Neural progenitor cell (in vitro differentiated cells): Measurements from ENCODE around the gene KAT7.

Experiments used
- CTCF ChIP-seq: fragments of 200-600 bp; sonication (generic); IDR thresholded peaks from 2 replicates; pipeline ENCODE4 v1.5.1; 2017; ENCODE audit warnings: antibody characterized with exemption, mild to moderate bottlenecking
- EZH2 ChIP-seq: fragments of 200-600 bp; sonication (generic); IDR thresholded peaks from 2 replicates; pipeline ENCODE4 v1.6.1; 2017; ENCODE audit warnings: antibody characterized with exemption, mild to moderate bottlenecking, moderate library complexity

DNA sequence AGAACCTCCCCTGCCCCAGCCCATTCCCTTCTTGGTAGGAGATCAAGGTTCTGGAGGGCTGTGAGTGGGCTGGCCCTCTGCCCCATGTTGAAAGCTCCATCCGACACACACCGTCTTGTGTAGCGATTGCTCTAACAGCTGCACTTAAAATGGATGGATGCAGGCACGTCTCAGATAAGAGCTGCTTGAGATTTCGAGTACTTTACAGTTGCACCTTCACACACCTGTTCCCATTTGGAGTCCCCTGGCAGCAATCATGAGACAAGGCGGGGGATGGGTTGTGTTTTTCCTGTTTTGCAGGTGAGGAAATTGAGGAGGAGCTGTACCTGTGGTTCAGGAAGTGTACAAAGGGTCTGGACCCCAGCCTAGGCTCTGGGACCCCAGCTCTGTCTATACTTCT, 85.0 kb downstream of the KAT7 start:
- TF ChIP-seq CTCF (no peak), EZH2 (no peak)
